ENCODE measurements around the gene WNT3A. TPM values are rescaled to one million over a fixed set of nuclear protein-coding genes. Genes with fewer than 3 reads are reported as not detected.

WNT3A gene
- total RNA-seq, 4 donors from 2014 or later, result not detected

DNA sequence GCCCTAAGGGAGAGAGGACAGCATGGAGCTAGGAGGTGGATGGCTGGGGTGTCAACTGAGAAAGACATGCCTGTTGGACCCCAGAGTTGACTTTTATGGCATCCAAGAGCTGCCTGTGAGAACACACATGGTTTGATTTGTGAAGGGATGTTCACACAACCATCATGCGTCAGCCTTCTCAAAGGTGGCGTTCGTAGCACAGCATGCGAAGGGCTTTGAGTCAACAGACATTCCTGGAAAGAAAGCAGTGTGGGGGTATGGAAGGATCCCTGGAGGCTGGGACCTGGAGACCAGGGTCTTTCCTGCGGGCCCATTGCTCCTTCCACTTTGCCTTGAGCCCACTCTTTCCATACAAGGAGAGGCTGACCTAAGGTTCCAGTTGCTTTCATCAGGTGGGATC is 6.4 kb upstream of the WNT3A start:
- Histone ChIP-seq H3K4me3 (no peak overlapping the region), H3K4me1 (peaks cover 0 to 11% (median 4%) of the 10 kb centered on the region in 4 donors), H3K9me3 (peaks cover 0 to 33% (median 30%) of the 10 kb centered on the region in 4 donors), H3K27ac (replicated peaks in 1 of 4) (no peak overlapping the region), H3K27me3 (peaks cover 0 to 57% (median 10%) of the 10 kb centered on the region in 4 donors), H3K36me3 (no peaks in the 10 kb centered on the region)
- no peak for DNase-seq (ENCODE audit: extremely low spot score)
- intact Hi-C loops (cut with DNase I), result no loop called here
- no peak for TF ChIP-seq EP300 (IDR thresholded peaks at IDR 0.05)
- 91% methylated on average over 5 of the region's 5 CpGs for WGBS

- Histone ChIP-seq H3K36me3 (no peaks in the 10 kb centered on the region), H3K27ac (replicated peaks in 1 of 4) (no peak overlapping the region), H3K9me3 (peaks cover 0 to 28% (median 24%) of the 10 kb centered on the region in 4 donors), H3K4me1 (peaks cover 0 to 11% (median 5%) of the 10 kb centered on the region in 4 donors), H3K27me3 (peaks cover 0 to 63% (median 16%) of the 10 kb centered on the region in 4 donors), H3K4me3 (no peak overlapping the region)
- DNase-seq (ENCODE audit: extremely low spot score), result no peak
- WGBS, result 85% methylated on average over 6 of the region's 13 CpGs
- TF ChIP-seq EP300 (IDR thresholded peaks at IDR 0.05) (no peak), POLR2AphosphoS5 (IDR thresholded peaks at IDR 0.05) (no peak), POLR2A (IDR thresholded peaks at IDR 0.05; ENCODE audit: low read depth) (no peak)
- TF ChIP-seq, protein P1, sequence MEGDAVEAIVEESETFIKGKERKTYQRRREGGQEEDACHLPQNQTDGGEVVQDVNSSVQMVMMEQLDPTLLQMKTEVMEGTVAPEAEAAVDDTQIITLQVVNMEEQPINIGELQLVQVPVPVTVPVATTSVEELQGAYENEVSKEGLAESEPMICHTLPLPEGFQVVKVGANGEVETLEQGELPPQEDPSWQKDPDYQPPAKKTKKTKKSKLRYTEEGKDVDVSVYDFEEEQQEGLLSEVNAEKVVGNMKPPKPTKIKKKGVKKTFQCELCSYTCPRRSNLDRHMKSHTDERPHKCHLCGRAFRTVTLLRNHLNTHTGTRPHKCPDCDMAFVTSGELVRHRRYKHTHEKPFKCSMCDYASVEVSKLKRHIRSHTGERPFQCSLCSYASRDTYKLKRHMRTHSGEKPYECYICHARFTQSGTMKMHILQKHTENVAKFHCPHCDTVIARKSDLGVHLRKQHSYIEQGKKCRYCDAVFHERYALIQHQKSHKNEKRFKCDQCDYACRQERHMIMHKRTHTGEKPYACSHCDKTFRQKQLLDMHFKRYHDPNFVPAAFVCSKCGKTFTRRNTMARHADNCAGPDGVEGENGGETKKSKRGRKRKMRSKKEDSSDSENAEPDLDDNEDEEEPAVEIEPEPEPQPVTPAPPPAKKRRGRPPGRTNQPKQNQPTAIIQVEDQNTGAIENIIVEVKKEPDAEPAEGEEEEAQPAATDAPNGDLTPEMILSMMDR (IDR thresholded peaks at IDR 0.05), result no peak
- intact Hi-C loops (cut with DNase I), result no loop called here
Observed at GRCh38 chr1:228000836-228001563, 5.8 kb upstream of the WNT3A start.

DNA sequence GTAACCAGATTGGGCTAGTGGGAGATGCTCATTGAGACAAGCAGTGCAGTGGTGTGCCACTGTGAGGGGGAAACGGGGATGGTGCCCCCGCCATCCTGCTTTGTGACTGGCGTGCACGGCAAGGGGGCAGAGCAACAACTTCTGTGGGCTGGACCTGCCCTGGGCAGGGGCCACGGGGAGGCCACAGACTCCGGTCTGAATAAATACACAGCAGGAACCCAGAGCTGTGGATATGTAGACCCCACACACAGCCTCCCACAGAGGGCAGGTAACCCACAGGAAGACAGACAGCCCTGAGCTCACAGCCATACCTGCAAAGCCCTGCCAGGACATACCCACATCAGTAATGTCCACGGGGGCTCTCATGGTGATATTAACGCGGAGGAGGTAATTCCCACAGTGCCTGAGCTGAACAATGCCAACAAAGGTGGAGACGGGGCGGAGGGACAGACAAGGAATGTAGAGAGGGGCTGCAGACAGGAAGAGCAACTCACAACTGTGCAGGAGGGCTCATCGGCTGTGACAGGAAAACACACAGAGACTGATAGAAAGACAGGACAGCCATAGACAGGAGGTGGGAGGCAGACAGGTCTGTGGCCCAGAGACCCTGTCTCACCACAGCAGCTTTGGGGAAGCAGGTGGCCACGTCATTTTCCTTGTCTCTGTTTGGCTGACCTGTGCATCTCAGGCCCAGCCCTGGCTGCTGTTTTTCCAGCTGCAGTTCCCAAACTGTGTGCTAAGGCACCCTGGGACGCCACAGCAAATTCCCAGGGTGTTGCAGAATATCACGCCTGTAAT is 4.9 kb upstream of the WNT3A start:
- H3K4me1 ChIP-seq, result peaks cover 0 to 17% (median 11%) of the 10 kb centered on the region in 4 donors
- no peaks in the 10 kb centered on the region for H3K36me3 ChIP-seq
- H3K27me3 ChIP-seq, result peaks cover 0 to 71% (median 16%) of the 10 kb centered on the region in 4 donors
- no peak overlapping the region for H3K27ac ChIP-seq (replicated peaks in 1 of 4)
- peaks cover 0 to 18% (median 15%) of the 10 kb centered on the region in 4 donors for H3K9me3 ChIP-seq
- no peak overlapping the region for H3K4me3 ChIP-seq
- 68% methylated on average over 15 of the region's 15 CpGs for whole genome bisulfite sequencing
- TF ChIP-seq, protein P1 (IDR thresholded peaks at IDR 0.05), result no peak
- TF ChIP-seq POLR2A (IDR thresholded peaks at IDR 0.05; ENCODE audit: low read depth) (no peak), POLR2AphosphoS5 (IDR thresholded peaks at IDR 0.05) (no peak), EP300 (IDR thresholded peaks at IDR 0.05) (no peak)
- intact Hi-C loops (cut with DNase I), result no loop called here
- no peak for DNase-seq (ENCODE audit: extremely low spot score)

DNA sequence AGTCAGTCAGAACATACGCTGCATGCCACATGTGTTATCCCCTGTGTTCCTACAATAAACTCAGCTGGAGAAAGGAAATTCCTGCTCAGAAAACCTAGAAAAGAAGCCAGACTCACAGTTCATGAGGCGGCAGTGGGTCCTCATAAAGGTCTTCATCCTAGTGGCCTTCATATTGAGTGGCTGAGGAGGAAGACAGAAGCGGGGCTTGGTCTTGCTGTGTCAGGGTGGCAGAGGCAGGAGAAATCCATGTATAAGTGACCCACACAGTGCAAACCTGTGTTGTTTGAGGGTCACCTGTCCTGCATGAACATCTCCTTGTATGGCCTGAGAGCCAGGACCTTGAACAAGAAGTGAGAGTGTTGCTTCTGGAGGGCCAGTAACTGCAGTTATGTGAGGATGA is 4.0 kb upstream of the WNT3A start:
- TF ChIP-seq, protein P1 (IDR thresholded peaks at IDR 0.05), result no peak
- TF ChIP-seq POLR2AphosphoS5 (IDR thresholded peaks at IDR 0.05), result no peak
- no peak for TF ChIP-seq EP300 (IDR thresholded peaks at IDR 0.05)
- TF ChIP-seq POLR2A (IDR thresholded peaks at IDR 0.05; ENCODE audit: low read depth), result no peak
- no peak overlapping the region for H3K4me3 ChIP-seq
- no peaks in the 10 kb centered on the region for H3K36me3 ChIP-seq
- peaks cover 0 to 10% (median 7%) of the 10 kb centered on the region in 4 donors for H3K9me3 ChIP-seq
- 70% methylated on average over 3 of the region's 3 CpGs for WGBS
- intact Hi-C loops (cut with DNase I), result no loop called here
- H3K4me1 ChIP-seq, result peaks cover 0 to 25% (median 17%) of the 10 kb centered on the region in 4 donors
- DNase-seq (ENCODE audit: extremely low spot score), result peak; percentile 39
- peaks cover 0 to 79% (median 23%) of the 10 kb centered on the region in 4 donors for H3K27me3 ChIP-seq
- no peak overlapping the region for H3K27ac ChIP-seq (replicated peaks in 1 of 4)
